Kidney (tissue), 14 donors: Measurements from ENCODE around the gene MRRF. TPM values are rescaled to one million over a fixed set of nuclear protein-coding genes. Genes with fewer than 3 reads are reported as not detected.

Experiments used
- DNase-seq, 5 donors: peaks; one replicate each; pipeline ENCODE4 v3.0.0-alpha.2; 2013 to 2020
- FAIRE-seq: peaks from 2 replicates; lab custom pipeline; 2012; peaks lifted over from hg19 to GRCh38; lab: Jason Lieb, UNC
- H3K27ac ChIP-seq, 2 donors: one replicate each; pipeline ENCODE4 v1.7.0; 2013; ENCODE audit warnings: low read depth in 2 of 2, low read length in 2 of 2, inconsistent platforms in 1 of 2
- H3K27me3 ChIP-seq: one replicate; pipeline ENCODE4 v1.7.1; 2013; ENCODE audit warnings: low read length, inconsistent platforms; ENCODE audit not compliant: control insufficient read depth, insufficient read depth
- H3K36me3 ChIP-seq, 3 donors: one replicate each; pipeline versions ENCODE4 v1.7.0 to v1.7.1; 2013; ENCODE audit warnings: low read length in 3 of 3, control low read depth in 1 of 3, inconsistent platforms in 1 of 3; ENCODE audit not compliant: insufficient read depth in 3 of 3, control insufficient read depth in 2 of 3
- H3K4me1 ChIP-seq, 3 donors: one replicate each; pipeline versions ENCODE4 v1.7.0 to v1.7.1; 2013; ENCODE audit warnings: low read length in 3 of 3, inconsistent platforms in 1 of 3, low read depth in 1 of 3; ENCODE audit not compliant: control insufficient read depth in 2 of 3, insufficient read depth in 2 of 3
- H3K4me3 ChIP-seq, 3 donors: one replicate each; pipeline versions ENCODE4 v1.7.0 to v1.8.1; 2013; ENCODE audit warnings: low read length in 3 of 3, control low read depth in 1 of 3, inconsistent platforms in 1 of 3
- H3K9ac ChIP-seq, 3 donors: one replicate each; pipeline versions ENCODE4 v1.7.0 to v1.7.1; 2013; ENCODE audit warnings: low read length in 3 of 3, control low read depth in 1 of 3, inconsistent platforms in 1 of 3
- H3K9me3 ChIP-seq, 3 donors: one replicate each; pipeline versions ENCODE4 v1.7.0 to v1.7.1; 2013; ENCODE audit warnings: low read length in 3 of 3, control low read depth in 1 of 3, inconsistent platforms in 1 of 3; ENCODE audit not compliant: control insufficient read depth in 2 of 3, insufficient read depth in 1 of 3
- intact Hi-C: fragments of 100-400 bp; cut with DNase I; formaldehyde crosslinking; loops from one replicate; pipeline ENCODE4 v1.11.1; 2022
- polyA plus RNA-seq: library from polyadenylated mRNA; stranded (reverse); fragments of 350-450 nt; fragmentation: Illumina TruSeq; extraction: RNeasy Lipid Tissue Mini Kit (QIAGEN cat#74804); gene quantifications from one replicate; pipeline ENCODE4 v1.2.3, GENCODE V29; 2014; ENCODE audit warnings: low read depth, low replicate concordance; ENCODE audit not compliant: insufficient read depth
- total RNA-seq: library from RNA; stranded (reverse); fragmentation: NEBNext Ultra II Directional; extraction: Animal tissue kit (Norgen Biotek cat#: 25700); gene quantifications from one replicate; pipeline ENCODE4 v1.2.1, GENCODE V29; 2021
- TF ChIP-seq, protein P1 (sequence below): IDR thresholded peaks from 3 replicates; pipeline ENCODE4 v1.5.1; 2012; ENCODE audit warnings: mild to moderate bottlenecking, moderate library complexity, borderline replicate concordance; ENCODE audit not compliant: insufficient read depth; ENCODE audit errors: extremely low read depth
- donor health status: control.
- donor health status: control.
- donor health status: control.
- donor health status: control.
- donor health status: control.
- donor health status: DM: yes; HTN: yes; CAD: no.
- donor health status: Normal renal cell carcinoma (clear cell type).

The MRRF gene
- total and polyA plus RNA-seq, 2 donors from 2014 or later: 38.8 to 44.9 TPM

DNA sequence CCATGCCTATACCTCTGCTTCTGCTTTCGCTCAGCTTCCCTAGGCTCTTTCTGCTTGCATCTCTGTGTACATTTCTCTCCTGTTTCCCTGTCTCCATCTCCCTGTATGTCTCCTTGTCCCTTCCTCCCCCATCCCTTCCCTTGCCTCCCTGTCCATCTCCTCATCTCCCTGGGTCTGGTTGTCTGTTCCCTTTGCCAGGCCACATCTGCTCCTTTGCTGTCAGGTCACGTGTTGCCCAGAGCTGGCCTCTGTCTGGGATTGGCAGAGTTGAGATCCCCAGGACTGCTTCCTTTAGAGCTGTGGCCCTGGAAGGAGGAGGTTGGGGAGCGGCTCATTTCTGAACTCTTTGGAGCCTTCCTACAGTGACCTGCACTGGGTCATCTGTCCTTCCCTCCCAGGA, 74.3 kb downstream of the MRRF start:
- Histone ChIP-seq H3K27me3 (no peaks in the 10 kb centered on the region), H3K9ac (no peak overlapping the region), H3K4me3 (no peak overlapping the region), H3K36me3 (no peaks in the 10 kb centered on the region), H3K4me1 (no peaks in the 10 kb centered on the region), H3K27ac (no peak overlapping the region), H3K9me3 (no peaks in the 10 kb centered on the region)
- TF ChIP-seq, protein P1, sequence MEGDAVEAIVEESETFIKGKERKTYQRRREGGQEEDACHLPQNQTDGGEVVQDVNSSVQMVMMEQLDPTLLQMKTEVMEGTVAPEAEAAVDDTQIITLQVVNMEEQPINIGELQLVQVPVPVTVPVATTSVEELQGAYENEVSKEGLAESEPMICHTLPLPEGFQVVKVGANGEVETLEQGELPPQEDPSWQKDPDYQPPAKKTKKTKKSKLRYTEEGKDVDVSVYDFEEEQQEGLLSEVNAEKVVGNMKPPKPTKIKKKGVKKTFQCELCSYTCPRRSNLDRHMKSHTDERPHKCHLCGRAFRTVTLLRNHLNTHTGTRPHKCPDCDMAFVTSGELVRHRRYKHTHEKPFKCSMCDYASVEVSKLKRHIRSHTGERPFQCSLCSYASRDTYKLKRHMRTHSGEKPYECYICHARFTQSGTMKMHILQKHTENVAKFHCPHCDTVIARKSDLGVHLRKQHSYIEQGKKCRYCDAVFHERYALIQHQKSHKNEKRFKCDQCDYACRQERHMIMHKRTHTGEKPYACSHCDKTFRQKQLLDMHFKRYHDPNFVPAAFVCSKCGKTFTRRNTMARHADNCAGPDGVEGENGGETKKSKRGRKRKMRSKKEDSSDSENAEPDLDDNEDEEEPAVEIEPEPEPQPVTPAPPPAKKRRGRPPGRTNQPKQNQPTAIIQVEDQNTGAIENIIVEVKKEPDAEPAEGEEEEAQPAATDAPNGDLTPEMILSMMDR: no peak
- FAIRE-seq (no peak), DNase-seq (no peak)
- intact Hi-C loops: no loop called here

- Histone ChIP-seq H3K27me3 (no peaks in the 10 kb centered on the region), H3K4me1 (no peaks in the 10 kb centered on the region), H3K9ac (no peak overlapping the region), H3K36me3 (no peaks in the 10 kb centered on the region), H3K4me3 (no peak overlapping the region), H3K27ac (no peak overlapping the region), H3K9me3 (no peaks in the 10 kb centered on the region)
- DNase-seq (no peak), FAIRE-seq (no peak)
- TF ChIP-seq, protein P1: no peak
- intact Hi-C loops: no loop called here
Measured at GRCh38 chr9:122339579-122339978, 74.9 kb downstream of the MRRF start.

- Histone ChIP-seq H3K4me1 (no peaks in the 10 kb centered on the region), H3K27ac (no peak overlapping the region), H3K9me3 (no peaks in the 10 kb centered on the region), H3K27me3 (no peaks in the 10 kb centered on the region), H3K9ac (no peak overlapping the region), H3K36me3 (no peaks in the 10 kb centered on the region), H3K4me3 (no peak overlapping the region)
- TF ChIP-seq, protein P1: no peak
- no peak for DNase-seq
- FAIRE-seq: no peak
- intact Hi-C loops: no loop called here
Measured at GRCh38 chr9:122340161-122340560, 75.5 kb downstream of the MRRF start.
